Fibroblast of lung (primary cell): ENCODE measurements around the gene TMEM209. TPM values are rescaled to one million over a fixed set of nuclear protein-coding genes. Genes with fewer than 3 reads are reported as not detected.

ENCODE experiments used
- DNase-seq, 2 donors: peaks; one replicate each; pipeline versions ENCODE4 v3.0.0 to v3.0.0-alpha.2; 2010; ENCODE audit warnings: low read depth in 2 of 2
- H2AFZ ChIP-seq: 2 replicates; pipeline ENCODE4 v1.5.1; 2012; ENCODE audit warnings: low read length, control low read depth, inconsistent platforms
- H3K27ac ChIP-seq: 2 replicates; pipeline ENCODE4 v1.5.1; 2011; ENCODE audit warnings: low read length, control low read depth; ENCODE audit not compliant: insufficient read depth
- H3K27me3 ChIP-seq: 2 replicates; pipeline ENCODE4 v1.5.1; 2011; ENCODE audit warnings: mild to moderate bottlenecking, low read length; ENCODE audit not compliant: control insufficient read depth, insufficient read depth
- H3K36me3 ChIP-seq: 2 replicates; pipeline ENCODE4 v1.5.1; 2011; ENCODE audit warnings: low read length; ENCODE audit not compliant: control insufficient read depth, insufficient read depth
- H3K4me1 ChIP-seq: 2 replicates; pipeline ENCODE4 v1.5.1; 2011; ENCODE audit warnings: low read length; ENCODE audit not compliant: control insufficient read depth, insufficient read depth; ENCODE audit errors: extremely low read depth
- H3K4me2 ChIP-seq: 2 replicates; pipeline ENCODE4 v1.5.1; 2011; ENCODE audit warnings: low read length, control low read depth; ENCODE audit not compliant: insufficient read depth; ENCODE audit errors: extremely low read depth
- H3K4me3 ChIP-seq, 4 experiments: fragments of 200-600 bp in 1 of 4; sonication (generic) in 1 of 4; replicated peaks in 1 of 4; 2 replicates each; pipeline ENCODE4 v1.5.1; 2011 to 2016; ENCODE audit warnings: low read length in 4 of 4, low read depth in 3 of 4, mild to moderate bottlenecking in 3 of 4, control low read depth in 2 of 4, inconsistent platforms in 1 of 4, mixed read lengths in 1 of 4; ENCODE audit not compliant: insufficient read depth in 1 of 4; ENCODE audit errors: control extremely low read depth in 1 of 4
- H3K79me2 ChIP-seq: 2 replicates; pipeline ENCODE4 v1.5.1; 2012; ENCODE audit warnings: mild to moderate bottlenecking, low read length, inconsistent platforms; ENCODE audit not compliant: control insufficient read depth, insufficient read depth
- H3K9ac ChIP-seq: 2 replicates; pipeline ENCODE4 v1.5.1; 2011; ENCODE audit warnings: mild to moderate bottlenecking, low read length, control low read depth; ENCODE audit not compliant: insufficient read depth
- H3K9me3 ChIP-seq: 2 replicates; pipeline ENCODE4 v1.5.1; 2012; ENCODE audit warnings: low read depth, low read length; ENCODE audit not compliant: control insufficient read depth, insufficient read depth
- H4K20me1 ChIP-seq: 2 replicates; pipeline ENCODE4 v1.5.1; 2011; ENCODE audit warnings: low read length; ENCODE audit not compliant: control insufficient read depth, insufficient read depth; ENCODE audit errors: extremely low read depth
- EZH2 ChIP-seq: IDR thresholded peaks from 2 replicates; pipeline ENCODE4 v1.5.1; 2012; ENCODE audit warnings: low read length, control low read depth, mild to moderate bottlenecking; ENCODE audit errors: missing control alignments
- polyA plus RNA-seq, 2 donors: library from polyadenylated mRNA; depleted of rRNA in 1 of 2; stranded (reverse) in 1 of 2; unstranded in 1 of 2; fragments of >200 nt; gene quantifications; 2 replicates each; pipeline ENCODE4 v1.2.1, GENCODE V29; 2011 to 2012; ENCODE audit warnings: missing spikeins in 1 of 2
- total RNA-seq: library from RNA; depleted of rRNA; stranded (reverse); fragments of >200 nt; gene quantifications from 2 replicates; pipeline ENCODE4 v1.2.1, GENCODE V29; 2014
- TF ChIP-seq, protein P1 (sequence below), 2 donors: IDR thresholded peaks in 1 of 2; conservative IDR thresholded peaks in 1 of 2; 1 replicate in 1 of 2; 2 replicates in 1 of 2; pipeline ENCODE4 v1.5.1; 2011 to 2012; ENCODE audit warnings: low read length in 2 of 2, control low read depth in 1 of 2, inconsistent platforms in 1 of 2, low read depth in 1 of 2, mild to moderate bottlenecking in 1 of 2

Gene TMEM209
- total and polyA plus RNA-seq, 2 donors (not counting 1 experiment from before 2014, with no cell fraction given): 9.7 to 15.1 TPM

DNA sequence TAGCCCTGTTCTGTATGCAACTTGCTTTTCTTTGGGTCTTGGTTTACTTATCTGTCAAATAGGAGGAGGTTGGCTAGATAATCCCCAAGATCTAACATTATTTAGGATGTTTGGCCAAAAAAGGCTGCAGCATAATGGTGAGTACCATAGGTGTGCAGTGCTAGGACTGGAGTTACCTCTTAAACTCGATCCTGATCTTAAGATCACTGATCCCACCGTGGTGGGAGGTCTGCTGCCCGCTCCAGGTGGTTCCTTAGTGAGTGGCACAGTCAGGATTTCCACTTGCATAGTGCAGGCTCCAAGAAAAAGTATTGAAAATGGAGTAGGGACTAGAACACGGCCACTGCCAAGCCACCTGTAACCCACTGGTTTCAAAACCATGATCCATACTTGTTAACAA lies 68.0 kb downstream of the TMEM209 start:
- Histone ChIP-seq H3K36me3 (no peaks in the 10 kb centered on the region), H2AFZ (no peak overlapping the region), H3K4me3 (no peak overlapping the region), H3K9ac (no peak overlapping the region), H3K4me2 (no peak overlapping the region), H3K27ac (no peak overlapping the region), H3K79me2 (no peaks in the 10 kb centered on the region), H4K20me1 (no peaks in the 10 kb centered on the region), H3K27me3 (no peaks in the 10 kb centered on the region), H3K9me3 (no peaks in the 10 kb centered on the region), H3K4me1 (peaks cover 6% of the 10 kb centered on the region)
- DNase-seq: no peak
- TF ChIP-seq, protein P1, sequence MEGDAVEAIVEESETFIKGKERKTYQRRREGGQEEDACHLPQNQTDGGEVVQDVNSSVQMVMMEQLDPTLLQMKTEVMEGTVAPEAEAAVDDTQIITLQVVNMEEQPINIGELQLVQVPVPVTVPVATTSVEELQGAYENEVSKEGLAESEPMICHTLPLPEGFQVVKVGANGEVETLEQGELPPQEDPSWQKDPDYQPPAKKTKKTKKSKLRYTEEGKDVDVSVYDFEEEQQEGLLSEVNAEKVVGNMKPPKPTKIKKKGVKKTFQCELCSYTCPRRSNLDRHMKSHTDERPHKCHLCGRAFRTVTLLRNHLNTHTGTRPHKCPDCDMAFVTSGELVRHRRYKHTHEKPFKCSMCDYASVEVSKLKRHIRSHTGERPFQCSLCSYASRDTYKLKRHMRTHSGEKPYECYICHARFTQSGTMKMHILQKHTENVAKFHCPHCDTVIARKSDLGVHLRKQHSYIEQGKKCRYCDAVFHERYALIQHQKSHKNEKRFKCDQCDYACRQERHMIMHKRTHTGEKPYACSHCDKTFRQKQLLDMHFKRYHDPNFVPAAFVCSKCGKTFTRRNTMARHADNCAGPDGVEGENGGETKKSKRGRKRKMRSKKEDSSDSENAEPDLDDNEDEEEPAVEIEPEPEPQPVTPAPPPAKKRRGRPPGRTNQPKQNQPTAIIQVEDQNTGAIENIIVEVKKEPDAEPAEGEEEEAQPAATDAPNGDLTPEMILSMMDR (conservative IDR thresholded peaks at IDR 0.05 in 1 of 2, IDR thresholded peaks at IDR 0.05 in 1 of 2; ENCODE audit: low read depth in 1 of 2, low read length in 2 of 2): no peak
- TF ChIP-seq EZH2: no peak

DNA sequence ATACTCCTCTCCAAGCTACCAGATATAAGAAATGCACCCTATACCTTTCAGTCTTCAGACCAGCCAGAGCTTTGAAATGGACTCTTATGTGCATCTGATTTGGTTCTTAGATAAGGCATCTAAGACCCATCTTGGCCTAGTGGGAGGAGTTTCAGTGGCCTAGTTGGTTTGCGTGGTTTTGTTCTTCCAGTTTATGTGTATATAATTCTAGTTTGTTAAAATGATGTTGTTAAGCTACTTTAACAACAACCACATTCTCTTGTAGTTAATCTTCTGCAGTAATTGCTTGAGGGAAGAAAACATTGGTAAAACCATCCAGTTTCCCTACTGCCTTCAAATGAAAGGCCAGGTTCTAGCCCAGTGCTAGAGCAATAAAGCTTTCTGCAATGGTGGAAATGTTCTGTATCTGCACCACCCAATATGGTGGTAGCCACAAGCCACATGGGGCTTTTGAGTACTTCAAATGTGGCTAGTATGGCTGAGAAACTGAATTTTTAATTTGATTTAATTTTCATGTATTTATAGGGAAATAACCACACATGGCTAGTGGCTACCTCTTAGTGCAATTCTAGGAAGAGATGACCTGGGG lies 68.5 kb downstream of the TMEM209 start:
- H3K27ac ChIP-seq: no peak overlapping the region
- H3K9me3 ChIP-seq: no peaks in the 10 kb centered on the region
- no peak for DNase-seq
- H3K79me2 ChIP-seq: no peaks in the 10 kb centered on the region
- no peak for TF ChIP-seq EZH2
- TF ChIP-seq, protein P1 (conservative IDR thresholded peaks at IDR 0.05 in 1 of 2, IDR thresholded peaks at IDR 0.05 in 1 of 2; ENCODE audit: low read depth in 1 of 2, low read length in 2 of 2): no peak
- no peak overlapping the region for H2AFZ ChIP-seq
- peaks cover under 1% of the 10 kb centered on the region for H3K4me1 ChIP-seq
- H3K9ac ChIP-seq: no peak overlapping the region
- no peak overlapping the region for H3K4me3 ChIP-seq
- no peaks in the 10 kb centered on the region for H4K20me1 ChIP-seq
- H3K27me3 ChIP-seq: no peaks in the 10 kb centered on the region
- H3K4me2 ChIP-seq: no peak overlapping the region
- no peaks in the 10 kb centered on the region for H3K36me3 ChIP-seq

DNA sequence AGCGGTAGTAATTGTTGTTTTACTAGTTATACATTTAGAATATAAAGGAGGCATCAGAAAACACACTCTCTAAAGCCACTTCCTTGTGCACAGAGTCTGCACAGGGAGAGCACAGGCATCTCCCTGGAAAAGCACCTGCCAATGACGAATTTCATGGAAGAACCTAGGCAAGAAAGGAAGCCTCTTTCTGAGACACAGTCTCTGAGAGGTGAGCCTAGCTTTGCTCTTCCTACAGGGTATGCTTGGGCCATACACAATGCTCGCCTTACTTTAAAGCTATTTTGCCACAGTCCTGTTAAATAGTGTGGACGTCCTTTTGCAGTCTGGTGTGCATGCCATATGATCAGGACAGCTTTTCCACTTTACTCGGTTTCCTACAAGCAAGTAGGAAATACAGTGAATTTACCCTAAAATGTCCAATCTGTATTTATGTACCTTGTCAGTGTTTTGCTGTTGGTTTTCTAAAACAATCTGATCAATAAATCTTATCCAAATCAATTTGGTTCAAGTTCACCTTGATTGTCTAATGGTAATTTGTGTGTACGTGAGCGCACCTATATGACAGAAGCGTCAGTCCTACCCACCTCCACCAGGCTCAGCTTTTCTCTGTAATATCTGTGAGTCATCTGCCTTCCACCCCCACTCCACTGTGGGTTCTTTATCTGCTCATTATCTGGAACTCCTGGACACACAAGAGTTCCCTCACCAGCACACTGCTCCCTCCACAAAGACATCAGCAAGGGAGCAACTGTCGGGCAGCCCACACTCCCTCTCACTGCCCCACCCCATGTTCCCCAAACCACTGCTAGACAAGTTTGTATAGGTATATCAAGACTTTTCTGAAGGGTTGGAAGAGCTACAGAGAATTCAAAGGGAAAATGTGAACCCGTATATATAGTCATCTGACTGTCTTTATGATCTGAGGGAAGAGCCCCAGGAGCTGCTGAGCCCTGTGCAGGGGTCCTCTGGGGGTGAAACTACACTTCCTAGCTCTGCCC lies 69.7 kb downstream of the TMEM209 start:
- Histone ChIP-seq H3K79me2 (no peaks in the 10 kb centered on the region), H3K36me3 (peaks cover under 1% of the 10 kb centered on the region), H3K9ac (no peak overlapping the region), H3K9me3 (no peaks in the 10 kb centered on the region), H2AFZ (no peak overlapping the region), H3K4me1 (no peaks in the 10 kb centered on the region), H3K4me2 (no peak overlapping the region), H3K4me3 (no peak overlapping the region), H3K27ac (no peak overlapping the region), H3K27me3 (no peaks in the 10 kb centered on the region), H4K20me1 (no peaks in the 10 kb centered on the region)
- TF ChIP-seq, protein P1 (conservative IDR thresholded peaks at IDR 0.05 in 1 of 2, IDR thresholded peaks at IDR 0.05 in 1 of 2; ENCODE audit: low read depth in 1 of 2, low read length in 2 of 2): no peak
- TF ChIP-seq EZH2: no peak
- peak in 1 of 2 donors; percentile 81 for DNase-seq
